Activated CD4-positive, alpha-beta T cell treated with anti-CD3 and anti-CD28 coated beads for 36 hours (primary cell): Measurements from ENCODE around the gene GATB. TPM values are rescaled to one million over a fixed set of nuclear protein-coding genes. Genes with fewer than 3 reads are reported as not detected.

ENCODE experiments used
- ATAC-seq: fragments of 200-7000 bp; cut with Tn5 transposase; one replicate; pipeline ENCODE4 v1.10.0; 2021; ENCODE audit warnings: mild to moderate bottlenecking, moderate library complexity
- CTCF ChIA-PET: fragments of 350-600 bp; sonication (Branson Sonifier 250); formaldehyde crosslinking; loops from one replicate; lab custom pipeline; 2021; ENCODE audit warnings: antibody characterized with exemption; lab: Charles Lee
- POLR2A ChIA-PET: fragments of 350-600 bp; sonication (Branson Sonifier 250); formaldehyde crosslinking; loops from one replicate; lab custom pipeline; 2021; ENCODE audit warnings: antibody characterized with exemption, inconsistent platforms; lab: Charles Lee
- DNase-seq: peaks from one replicate; pipeline ENCODE4 v3.0.0-alpha.2; 2020
- H3K27ac Mint-ChIP-seq: one replicate; pipeline ENCODE4 v1.8.0; 2021; ENCODE audit warnings: mixed read lengths
- H3K27me3 Mint-ChIP-seq: one replicate; pipeline ENCODE4 v1.8.0; 2021; ENCODE audit warnings: mixed read lengths
- H3K36me3 Mint-ChIP-seq: one replicate; pipeline ENCODE4 v1.8.0; 2021; ENCODE audit warnings: low read depth, mixed read lengths
- H3K4me1 Mint-ChIP-seq: one replicate; pipeline ENCODE4 v1.8.0; 2021; ENCODE audit warnings: mixed read lengths
- H3K4me3 Mint-ChIP-seq: one replicate; pipeline ENCODE4 v1.8.0; 2021; ENCODE audit warnings: mild to moderate bottlenecking, moderate library complexity, mixed read lengths
- H3K9me3 Mint-ChIP-seq: one replicate; pipeline ENCODE4 v1.8.0; 2021; ENCODE audit warnings: low read depth, mixed read lengths
- intact Hi-C, 2 experiments: fragments of 100-400 bp; cut with DNase I in 1 of 2; cut with micrococcal nuclease in 1 of 2; formaldehyde crosslinking; loops; one replicate each; pipeline versions ENCODE4 v1.14.2 to v1.15.1; 2022 to 2024; cut with DNase I, micrococcal nuclease
- total RNA-seq, 2 experiments: library from RNA; stranded (reverse); gene quantifications; one replicate each; pipeline ENCODE4 v1.2.3, GENCODE V29; 2021

The GATB gene
- total RNA-seq, 2 experiments from 2014 or later = 21.2 to 25.6 TPM

GRCh38 chr4:151783867-151784266 is 23.1 kb upstream of the GATB start:
- Mint-ChIP-seq H3K36me3 (no peaks in the 10 kb centered on the region), H3K27me3 (no peaks in the 10 kb centered on the region), H3K4me1 (peaks cover 11% of the 10 kb centered on the region), H3K9me3 (no peaks in the 10 kb centered on the region), H3K4me3 (no peak overlapping the region), H3K27ac (no peak overlapping the region)
- ChIA-PET POLR2A (no interaction called here), CTCF (no interaction called here)
- DNase-seq (no peak), ATAC-seq (no peak)
- intact Hi-C loops = no loop called here

DNA sequence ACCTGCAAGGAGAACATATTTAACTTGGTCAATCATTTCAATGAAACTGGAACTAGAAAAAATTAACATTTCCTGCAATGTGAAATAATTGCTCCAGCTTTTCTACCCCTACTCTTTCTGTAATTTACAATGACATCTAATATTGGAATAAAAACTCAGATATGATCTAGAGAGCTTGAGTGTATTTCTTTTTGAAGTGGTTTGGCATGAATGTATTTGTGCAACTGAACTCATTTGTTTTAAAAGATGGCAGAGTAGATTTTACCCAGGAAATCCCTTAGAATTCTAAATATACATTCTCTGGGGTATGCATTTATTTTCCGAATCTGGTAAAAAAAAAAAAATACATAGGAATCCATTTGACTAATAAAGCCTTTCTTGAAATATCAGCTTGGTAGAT is 21.5 kb upstream of the GATB start:
- CTCF ChIA-PET = interaction anchor here (1.0 kb wide), 1 partner anchor 21 kb away, joined by 3 read pairs; no protein-coding TSS in a partner anchor
- H3K27ac Mint-ChIP-seq = no peak overlapping the region
- POLR2A ChIA-PET = no interaction called here

GRCh38 chr4:151781026-151781425 is 20.2 kb upstream of the GATB start:
- Mint-ChIP-seq H3K9me3 (peaks cover under 1% of the 10 kb centered on the region), H3K27ac (no peak overlapping the region), H3K36me3 (no peaks in the 10 kb centered on the region), H3K4me1 (peaks cover 11% of the 10 kb centered on the region), H3K4me3 (no peak overlapping the region), H3K27me3 (peaks cover 6% of the 10 kb centered on the region)
- intact Hi-C loops = no loop called here
- no peak for DNase-seq
- CTCF ChIA-PET = interaction anchor here (1.4 kb wide), 1 partner anchor 15 kb away, joined by 5 read pairs; no protein-coding TSS in a partner anchor
- ATAC-seq = no peak
- POLR2A ChIA-PET = no interaction called here

More for the DNA sequence above, 21.5 kb upstream of the GATB start:
- Mint-ChIP-seq H3K27me3 (no peaks in the 10 kb centered on the region), H3K4me1 (peaks cover 11% of the 10 kb centered on the region), H3K36me3 (no peaks in the 10 kb centered on the region), H3K4me3 (no peak overlapping the region), H3K9me3 (no peaks in the 10 kb centered on the region)
- intact Hi-C loops = no loop called here
- no peak for ATAC-seq
- no peak for DNase-seq

DNA sequence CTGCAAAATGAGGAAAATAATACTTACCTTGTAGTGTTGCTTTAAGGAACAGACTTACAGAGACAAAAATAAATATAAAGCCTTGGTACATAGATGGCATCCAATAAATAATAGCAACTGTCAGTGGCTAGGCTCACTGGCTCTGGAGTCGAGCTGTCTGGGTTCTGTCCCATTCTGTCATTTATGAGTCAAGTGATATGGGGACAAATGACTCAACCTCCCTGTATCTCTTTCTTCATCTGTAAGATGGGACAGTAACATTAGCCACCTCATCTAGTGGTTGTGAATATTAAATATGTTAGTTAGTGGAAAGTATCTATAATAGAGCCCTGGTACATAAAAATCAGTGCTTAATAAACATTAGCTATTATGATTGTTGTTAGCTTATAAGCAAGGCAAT is 16.7 kb upstream of the GATB start:
- Mint-ChIP-seq H3K4me1 (peaks cover 7% of the 10 kb centered on the region), H3K4me3 (no peak overlapping the region), H3K27ac (no peak overlapping the region), H3K36me3 (peaks cover 2% of the 10 kb centered on the region), H3K9me3 (peaks cover 9% of the 10 kb centered on the region), H3K27me3 (peaks cover 11% of the 10 kb centered on the region)
- intact Hi-C loops = no loop called here
- ATAC-seq = no peak
- CTCF ChIA-PET = interaction anchor here (0.9 to 1.6 kb wide), 2 partner anchors 9 to 18 kb away, joined by 4 read pairs; no protein-coding TSS in a partner anchor
- POLR2A ChIA-PET = no interaction called here
- DNase-seq = no peak

GRCh38 chr4:151774324-151774723 is 13.5 kb upstream of the GATB start:
- peaks cover 13% of the 10 kb centered on the region for H3K27me3 Mint-ChIP-seq
- no peak for ATAC-seq
- no peak for DNase-seq
- peaks cover 9% of the 10 kb centered on the region for H3K9me3 Mint-ChIP-seq
- H3K4me3 Mint-ChIP-seq = no peak overlapping the region
- no peaks in the 10 kb centered on the region for H3K4me1 Mint-ChIP-seq
- intact Hi-C loops = no loop called here
- ChIA-PET POLR2A (no interaction called here), CTCF (interaction anchor here (0.8 to 1.8 kb wide), 2 partner anchors 12 to 14 kb away, joined by 3 to 6 read pairs; partner anchors contain the start of gene GATB)
- peaks cover 2% of the 10 kb centered on the region for H3K36me3 Mint-ChIP-seq
- no peak overlapping the region for H3K27ac Mint-ChIP-seq

DNA sequence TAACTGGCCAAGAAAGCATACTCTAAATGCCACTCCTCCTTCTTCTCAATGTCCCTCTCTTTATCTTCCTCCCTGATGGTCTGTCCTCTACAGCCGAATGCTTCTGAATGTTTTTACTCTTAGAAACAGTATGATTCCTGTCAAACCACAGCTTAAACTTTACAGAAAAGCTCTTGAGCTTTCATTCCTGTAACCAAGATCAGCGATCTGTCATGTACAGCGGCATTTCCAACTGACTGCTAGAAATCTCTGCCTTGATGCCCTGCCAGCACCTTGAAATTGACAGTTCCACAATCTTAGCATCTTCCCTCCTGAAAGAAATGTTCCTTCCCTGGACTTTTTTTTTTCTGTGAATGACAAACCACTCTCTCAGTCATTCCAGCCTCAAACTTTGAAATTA is 11.5 kb upstream of the GATB start:
- Mint-ChIP-seq H3K27ac (no peak overlapping the region), H3K36me3 (peaks cover 2% of the 10 kb centered on the region), H3K27me3 (peaks cover 13% of the 10 kb centered on the region), H3K4me1 (no peaks in the 10 kb centered on the region), H3K9me3 (peaks cover 9% of the 10 kb centered on the region), H3K4me3 (no peak overlapping the region)
- ATAC-seq = no peak
- intact Hi-C loops = no loop called here
- DNase-seq = no peak
- CTCF ChIA-PET = interaction anchor here (0.7 kb wide), 1 partner anchor 492 kb away, joined by 3 read pairs; no protein-coding TSS in a partner anchor
- POLR2A ChIA-PET = no interaction called here

GRCh38 chr4:151771664-151772063 is 10.9 kb upstream of the GATB start:
- H3K4me1 Mint-ChIP-seq = no peaks in the 10 kb centered on the region
- DNase-seq (no peak), ATAC-seq (no peak)
- ChIA-PET CTCF (interaction anchor here (0.7 kb wide), 1 partner anchor 492 kb away, joined by 3 read pairs; no protein-coding TSS in a partner anchor), POLR2A (no interaction called here)
- no peak overlapping the region for H3K27ac Mint-ChIP-seq
- H3K9me3 Mint-ChIP-seq = peaks cover 9% of the 10 kb centered on the region
- peaks cover 2% of the 10 kb centered on the region for H3K36me3 Mint-ChIP-seq
- intact Hi-C loops = no loop called here
- H3K4me3 Mint-ChIP-seq = no peak overlapping the region
- peaks cover 9% of the 10 kb centered on the region for H3K27me3 Mint-ChIP-seq

DNA sequence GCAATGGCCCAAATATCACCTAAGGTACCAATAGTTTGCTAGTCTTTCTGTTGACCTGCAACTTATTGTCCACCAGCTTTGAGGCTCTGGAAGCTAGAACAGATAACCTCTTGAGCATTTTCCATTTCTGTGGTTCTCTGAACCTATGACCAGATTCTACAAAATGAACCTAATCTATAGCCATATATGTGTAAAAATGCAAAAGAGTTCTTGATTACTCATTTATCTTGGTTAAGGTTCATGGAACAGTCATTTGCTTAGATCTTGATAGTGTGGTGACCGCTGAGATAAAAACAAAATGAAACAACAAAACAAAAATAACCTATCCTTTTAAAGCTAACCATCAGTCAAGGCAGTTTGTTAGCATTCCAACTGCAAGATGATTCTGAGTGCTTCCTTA is 9.3 kb upstream of the GATB start:
- POLR2A ChIA-PET = no interaction called here
- DNase-seq = no peak
- Mint-ChIP-seq H3K27me3 (peaks cover 5% of the 10 kb centered on the region), H3K27ac (no peak overlapping the region), H3K36me3 (no peaks in the 10 kb centered on the region), H3K9me3 (peaks cover 5% of the 10 kb centered on the region), H3K4me1 (no peaks in the 10 kb centered on the region), H3K4me3 (no peak overlapping the region)
- intact Hi-C loops = no loop called here
- CTCF ChIA-PET = no interaction called here
- ATAC-seq = no peak

GRCh38 chr4:151768835-151769234 is 8.0 kb upstream of the GATB start:
- DNase-seq (no peak), ATAC-seq (no peak)
- CTCF ChIA-PET = no interaction called here
- intact Hi-C loops = no loop called here
- POLR2A ChIA-PET = no interaction called here
- Mint-ChIP-seq H3K9me3 (no peaks in the 10 kb centered on the region), H3K27me3 (peaks cover 5% of the 10 kb centered on the region), H3K4me1 (no peaks in the 10 kb centered on the region), H3K36me3 (no peaks in the 10 kb centered on the region), H3K27ac (no peak overlapping the region), H3K4me3 (no peak overlapping the region)

DNA sequence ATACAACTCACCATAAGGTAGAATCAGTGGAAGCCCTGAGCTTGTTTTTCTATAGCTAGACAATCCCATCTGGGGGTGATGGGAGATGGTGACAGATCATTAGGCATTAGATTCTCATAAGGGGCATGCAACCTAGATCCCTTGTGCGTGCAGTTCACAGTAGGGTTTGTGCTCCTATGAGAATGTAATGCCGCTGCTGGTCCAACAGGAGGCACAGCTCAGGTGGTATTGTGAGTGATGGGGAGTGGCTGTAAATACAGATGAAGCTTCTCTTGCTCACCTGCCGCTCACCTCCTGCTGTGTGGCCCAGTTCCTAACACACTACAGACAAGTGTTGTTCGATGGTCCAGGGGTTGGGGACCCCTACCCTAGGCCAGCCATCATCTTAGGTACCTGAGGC is 5.9 kb upstream of the GATB start:
- Mint-ChIP-seq H3K27ac (no peak overlapping the region), H3K4me3 (no peak overlapping the region), H3K9me3 (no peaks in the 10 kb centered on the region), H3K4me1 (peaks cover under 1% of the 10 kb centered on the region), H3K36me3 (no peaks in the 10 kb centered on the region), H3K27me3 (peaks cover 3% of the 10 kb centered on the region)
- intact Hi-C loops = no loop called here
- DNase-seq (peak; percentile 15), ATAC-seq (no peak)
- CTCF ChIA-PET = interaction anchor here (0.8 kb wide), 1 partner anchor 36 kb away, joined by 3 read pairs; no protein-coding TSS in a partner anchor
- POLR2A ChIA-PET = no interaction called here

DNA sequence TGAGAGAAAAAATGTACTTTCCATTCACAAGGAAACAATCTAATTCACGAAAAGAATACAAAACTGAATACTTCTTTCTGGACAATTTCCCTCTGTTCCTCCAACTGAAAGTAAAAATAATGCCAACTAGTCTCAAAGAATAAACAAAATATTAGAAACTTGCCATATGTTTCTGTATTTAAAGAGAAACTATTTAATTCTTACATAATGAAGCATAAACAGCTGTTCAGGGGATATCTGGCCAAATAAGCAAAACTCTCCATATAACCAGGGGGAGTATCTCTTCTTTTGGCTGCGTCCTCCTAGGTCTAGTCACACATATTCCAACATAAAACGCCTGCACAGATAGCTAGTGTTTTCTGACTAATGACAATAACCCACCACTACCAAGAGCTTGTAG is 805 bp downstream of the GATB start:
- Mint-ChIP-seq H3K4me1 (peaks cover 18% of the 10 kb centered on the region), H3K27me3 (no peaks in the 10 kb centered on the region), H3K36me3 (peaks cover 12% of the 10 kb centered on the region), H3K27ac (peak overlapping the region; percentile 99), H3K4me3 (peak overlapping the region; percentile 100), H3K9me3 (no peaks in the 10 kb centered on the region)
- CTCF ChIA-PET = interaction anchor here (2.1 kb wide), 1 partner anchor 15 kb away, joined by 6 read pairs; no protein-coding TSS in a partner anchor
- no peak for ATAC-seq
- POLR2A ChIA-PET = no interaction called here
- intact Hi-C loops = loop anchor here in 1 of 2 experiments (2.0 to 5.0 kb wide), 4 partner anchors 123 to 1019 kb away; partner anchors contain the start of genes ARFIP1, FHIP1A and TIGD4
- DNase-seq = no peak

- Mint-ChIP-seq H3K27me3 (no peaks in the 10 kb centered on the region), H3K9me3 (no peaks in the 10 kb centered on the region), H3K4me3 (no peak overlapping the region), H3K36me3 (peaks cover 27% of the 10 kb centered on the region), H3K27ac (no peak overlapping the region), H3K4me1 (peaks cover 13% of the 10 kb centered on the region)
- POLR2A ChIA-PET = no interaction called here
- ATAC-seq (peak; percentile 97), DNase-seq (peak; percentile 55)
- intact Hi-C loops = no loop called here
- CTCF ChIA-PET = interaction anchor here (0.6 kb wide), 1 partner anchor 1056 kb away, joined by 4 read pairs; no protein-coding TSS in a partner anchor
These were observed 7.8 kb downstream of the GATB start for GRCh38 chr4:151753056-151753455.
